ENCODE results near the gene TFDP3. TPM values are rescaled to one million over a fixed set of nuclear protein-coding genes. Genes with fewer than 3 reads are reported as not detected.

Gene TFDP3
- total RNA-seq, 2 experiments from 2014 or later = not detected

GRCh38 chrX:133175162-133175561 is 43.0 kb downstream of the TFDP3 start:
- ATAC-seq (ENCODE audit: low read depth) = no peak
- Mint-ChIP-seq H3K27ac (no peak overlapping the region), H3K9me3 (no peaks in the 10 kb centered on the region)

GRCh38 chrX:133171962-133172708 is 46.0 kb downstream of the TFDP3 start:
- ATAC-seq (ENCODE audit: low read depth) (no peak), DNase-seq (no peak)
- POLR2A ChIA-PET = no interaction called here
- no peaks in the 10 kb centered on the region for H3K36me3 Mint-ChIP-seq
- no peak overlapping the region for H3K27ac Mint-ChIP-seq
- no peaks in the 10 kb centered on the region for H3K4me1 Mint-ChIP-seq
- no peaks in the 10 kb centered on the region for H3K9me3 Mint-ChIP-seq
- no peaks in the 10 kb centered on the region for H3K27me3 Mint-ChIP-seq
- no peak overlapping the region for H3K4me3 Mint-ChIP-seq

More at GRCh38 chrX:133175162-133175561, 43.0 kb downstream of the TFDP3 start:
- no peak overlapping the region for H3K4me3 Mint-ChIP-seq
- POLR2A ChIA-PET = no interaction called here
- H3K36me3 Mint-ChIP-seq = no peaks in the 10 kb centered on the region
- no peak for DNase-seq
- no peaks in the 10 kb centered on the region for H3K27me3 Mint-ChIP-seq
- no peaks in the 10 kb centered on the region for H3K4me1 Mint-ChIP-seq

Other genes starting within 250 kb of the TFDP3 start
- gene USP26, start 121.2 kb downstream of the TFDP3 start, total RNA-seq = not detected
- gene GPC4, start 197.1 kb upstream of the TFDP3 start, total RNA-seq = not detected